Naive thymus-derived CD4-positive, alpha-beta T cell (primary cell): Measurements from ENCODE around the gene ABCA2. TPM values are rescaled to one million over a fixed set of nuclear protein-coding genes. Genes with fewer than 3 reads are reported as not detected.
A peak's percentile ranks its signal among the peaks of the same experiment; 100 is the strongest.

Experiments used
- ATAC-seq: fragments of 150-1000 bp; cut with Tn5 transposase; 2 replicates; pipeline ENCODE4 v1.10.0; 2021; ENCODE audit warnings: mild to moderate bottlenecking, moderate library complexity
- CTCF ChIA-PET: fragments of 350-600 bp; sonication (Branson Sonifier 250); formaldehyde crosslinking; loops from one replicate; lab custom pipeline; 2021; ENCODE audit warnings: antibody characterized with exemption; lab: Charles Lee
- POLR2A ChIA-PET: fragments of 350-600 bp; sonication (Branson Sonifier 250); formaldehyde crosslinking; loops from one replicate; lab custom pipeline; 2021; ENCODE audit warnings: antibody characterized with exemption, inconsistent platforms; lab: Charles Lee
- DNase-seq, 9 donors: peaks; one replicate each; pipeline versions ENCODE4 v3.0.0 to v3.0.0-alpha.2; 2020 to 2022; ENCODE audit warnings: mixed read lengths in 1 of 9
- H3K27ac ChIP-seq: one replicate; pipeline ENCODE4 v1.7.0; 2013; ENCODE audit warnings: mild to moderate bottlenecking, low read depth, low read length, moderate library complexity
- H3K27me3 ChIP-seq, 2 donors: one replicate each; pipeline ENCODE4 v1.7.0; 2013; ENCODE audit warnings: low read length in 2 of 2, mild to moderate bottlenecking in 2 of 2, moderate library complexity in 2 of 2; ENCODE audit not compliant: control insufficient read depth in 2 of 2, insufficient read depth in 2 of 2
- H3K36me3 ChIP-seq, 3 experiments: 1 replicate in 2 of 3; 2 replicates in 1 of 3; pipeline ENCODE4 v1.7.0; 2013; ENCODE audit warnings: low read length in 3 of 3, mild to moderate bottlenecking in 3 of 3, moderate library complexity in 1 of 3; ENCODE audit not compliant: insufficient read depth in 3 of 3, control insufficient read depth in 2 of 3
- H3K4me1 ChIP-seq, 2 donors: one replicate each; pipeline ENCODE4 v1.7.0; 2013; ENCODE audit warnings: low read length in 2 of 2, mild to moderate bottlenecking in 2 of 2, moderate library complexity in 1 of 2; ENCODE audit not compliant: control insufficient read depth in 2 of 2, insufficient read depth in 2 of 2
- H3K4me3 ChIP-seq: 2 replicates; pipeline ENCODE4 v1.7.0; 2013; ENCODE audit warnings: mild to moderate bottlenecking, low read length
- H3K9me3 ChIP-seq, 3 experiments: 1 replicate in 2 of 3; 2 replicates in 1 of 3; pipeline ENCODE4 v1.7.0; 2013; ENCODE audit warnings: low read length in 3 of 3; ENCODE audit not compliant: control insufficient read depth in 2 of 3
- H3K27ac Mint-ChIP-seq, 9 donors: one replicate each; pipeline ENCODE4 v1.8.0; 2020 to 2022; ENCODE audit warnings: mixed read lengths in 9 of 9, mild to moderate bottlenecking in 8 of 9, moderate library complexity in 5 of 9, inconsistent platforms in 2 of 9
- H3K27me3 Mint-ChIP-seq, 5 donors: one replicate each; pipeline ENCODE4 v1.8.0; 2021 to 2022; ENCODE audit warnings: mixed read lengths in 5 of 5, mild to moderate bottlenecking in 1 of 5
- H3K36me3 Mint-ChIP-seq, 5 donors: one replicate each; pipeline ENCODE4 v1.8.0; 2020 to 2022; ENCODE audit warnings: mixed read lengths in 5 of 5, mild to moderate bottlenecking in 3 of 5, inconsistent platforms in 1 of 5
- H3K4me1 Mint-ChIP-seq, 7 donors: one replicate each; pipeline ENCODE4 v1.8.0; 2020 to 2022; ENCODE audit warnings: mixed read lengths in 7 of 7, mild to moderate bottlenecking in 3 of 7, inconsistent platforms in 1 of 7
- H3K4me3 Mint-ChIP-seq, 10 donors: one replicate each; pipeline ENCODE4 v1.8.0; 2020 to 2022; ENCODE audit warnings: mild to moderate bottlenecking in 10 of 10, mixed read lengths in 10 of 10, moderate library complexity in 6 of 10, inconsistent platforms in 2 of 10
- H3K9me3 Mint-ChIP-seq, 11 donors: one replicate each; pipeline ENCODE4 v1.8.0; 2020 to 2022; ENCODE audit warnings: mixed read lengths in 11 of 11, mild to moderate bottlenecking in 4 of 11, inconsistent platforms in 1 of 11, moderate library complexity in 1 of 11
- intact Hi-C, 2 donors: fragments of 100-400 bp; cut with micrococcal nuclease; formaldehyde crosslinking; loops; one replicate each; pipeline ENCODE4 v1.15.1; 2023
- polyA plus RNA-seq, 2 donors: library from polyadenylated mRNA; unstranded; fragments of 300-500 nt; fragmentation: Illumina TruSeq; gene quantifications; one replicate each; pipeline ENCODE4 v1.2.3, GENCODE V29; 2021
- total RNA-seq, 6 experiments: library from RNA in 5 of 6; stranded (reverse) in 5 of 6; gene quantifications; 1 replicate in 5 of 6; 2 replicates in 1 of 6; pipeline ENCODE4 v1.2.3 and lab custom pipeline; 2021 to 2026

ABCA2 gene
- total and polyA plus RNA-seq, 7 experiments from 2014 or later: 1.8 to 112 (median 25.1) TPM

DNA sequence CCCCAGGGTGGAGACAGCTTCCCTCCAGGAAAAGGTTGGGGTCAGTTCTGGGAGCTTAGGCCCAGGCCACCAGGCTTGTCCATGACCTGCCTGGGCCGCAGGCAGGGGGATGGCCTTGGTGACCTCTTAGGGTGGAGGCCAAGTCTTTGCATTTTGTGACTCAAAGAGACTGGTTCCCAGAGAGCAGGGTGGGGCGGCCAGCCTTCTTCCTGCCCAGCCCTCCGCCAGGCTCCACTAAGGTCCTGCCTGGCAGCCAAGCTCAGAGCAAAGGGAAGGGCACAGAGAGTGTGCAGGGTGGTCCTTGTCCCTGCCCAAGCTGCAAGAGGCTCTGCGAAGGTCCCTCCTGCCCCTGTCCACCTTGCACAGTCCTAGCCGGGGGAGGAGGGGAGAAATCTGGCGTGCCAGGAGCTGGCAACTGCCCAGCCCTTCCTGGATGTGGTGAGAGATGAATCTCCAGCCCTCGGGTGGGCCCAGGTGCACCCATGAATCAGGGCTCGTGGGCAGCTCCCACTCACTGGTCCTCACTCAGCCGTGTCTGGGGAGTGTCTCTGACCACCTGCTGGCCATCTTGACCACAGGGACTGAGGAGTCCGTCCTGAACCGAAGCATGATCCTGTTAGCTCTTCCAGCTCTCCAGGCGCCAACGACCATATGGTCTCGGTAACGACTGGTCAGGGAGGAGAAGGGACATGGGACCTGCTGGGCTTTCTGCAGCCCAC, 53.1 kb downstream of the ABCA2 start:
- H3K36me3 ChIP-seq: no peaks in the 10 kb centered on the region
- H3K27ac Mint-ChIP-seq: peak overlapping the region in 1 of 9 donors; percentile 45
- intact Hi-C loops: no loop called here
- no peak for ATAC-seq
- peaks cover 0 to 4% (median 0%) of the 10 kb centered on the region in 5 donors for H3K27me3 Mint-ChIP-seq
- peaks cover 0 to 19% (median 7%) of the 10 kb centered on the region in 7 donors for H3K4me1 Mint-ChIP-seq
- peak overlapping the region in 4 of 10 donors; percentile 9 to 55 (median 42) for H3K4me3 Mint-ChIP-seq
- H3K9me3 Mint-ChIP-seq: no peaks in the 10 kb centered on the region
- no peak overlapping the region for H3K27ac ChIP-seq
- no peaks in the 10 kb centered on the region for H3K36me3 Mint-ChIP-seq
- peaks cover 13 to 23% of the 10 kb centered on the region in 2 donors for H3K4me1 ChIP-seq
- DNase-seq: no peak
- H3K27me3 ChIP-seq: no peaks in the 10 kb centered on the region
- H3K9me3 ChIP-seq: no peaks in the 10 kb centered on the region
- CTCF ChIA-PET: interaction anchor here (0.7 kb wide), 1 partner anchor 55 kb away, joined by 3 read pairs; no protein-coding TSS in a partner anchor
- H3K4me3 ChIP-seq: peak overlapping the region; percentile 33
- POLR2A ChIA-PET: interaction anchor here (1.4 kb wide), 1 partner anchor 18 kb away, joined by 6 read pairs; the partner anchor contains the start of gene PAXX

DNA sequence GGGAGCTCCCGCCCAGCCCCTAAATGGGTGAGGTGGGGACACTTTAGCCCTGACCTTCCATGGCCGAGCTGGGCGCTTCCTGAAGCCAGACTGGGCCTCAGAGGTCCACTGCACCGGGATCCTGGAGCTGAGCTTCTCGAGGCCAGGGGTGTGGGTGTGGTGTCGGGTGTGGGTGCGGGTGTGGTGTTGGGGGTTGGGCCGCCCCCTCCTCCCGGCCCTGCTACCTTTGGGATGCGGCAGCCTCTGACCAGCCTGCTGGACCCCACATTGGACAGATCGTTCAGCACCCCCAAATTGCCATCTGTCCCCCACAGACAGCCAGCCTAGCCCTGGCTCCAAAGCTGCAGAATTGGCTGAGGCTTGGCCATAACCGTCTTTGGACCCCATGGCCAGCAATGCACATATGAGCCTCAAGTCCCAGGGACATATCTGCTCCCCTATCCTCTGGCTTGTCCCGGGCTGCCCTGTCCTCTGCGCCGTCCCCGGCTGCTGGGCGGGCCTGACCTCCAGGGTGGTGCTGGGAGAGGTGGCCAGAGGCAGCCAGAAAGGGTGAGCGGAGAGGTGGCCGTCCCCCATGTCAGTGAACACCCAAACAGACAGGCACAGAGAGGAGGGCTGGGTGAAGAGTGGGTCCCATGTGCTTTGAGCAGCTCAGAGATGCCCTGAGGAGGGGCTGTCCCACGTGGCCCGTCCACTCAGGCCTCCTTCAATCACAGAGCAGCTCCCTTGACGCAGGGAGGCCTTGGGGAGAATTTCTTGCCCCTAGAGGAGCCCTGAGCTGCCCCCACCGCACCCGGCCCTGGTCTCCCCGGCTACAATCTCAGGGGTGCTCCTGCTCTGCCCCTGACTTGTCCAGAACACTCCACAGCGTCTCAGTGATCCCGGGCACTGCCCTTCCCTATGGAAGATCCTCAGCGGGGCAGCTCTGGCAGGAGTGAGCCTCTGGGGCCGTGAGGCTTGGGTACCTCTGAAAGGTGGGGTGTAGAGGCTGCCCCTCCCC, 54.1 kb downstream of the ABCA2 start:
- POLR2A ChIA-PET: interaction anchor here (0.8 to 1.4 kb wide), 3 partner anchors 9 to 19 kb away, joined by 3 to 6 read pairs (median 3); partner anchors contain the start of gene PAXX
- CTCF ChIA-PET: interaction anchor here (0.7 kb wide), 1 partner anchor 56 kb away, joined by 3 read pairs; no protein-coding TSS in a partner anchor
- intact Hi-C loops: no loop called here
- peaks cover 0 to 19% (median 7%) of the 10 kb centered on the region in 7 donors for H3K4me1 Mint-ChIP-seq
- Histone ChIP-seq H3K36me3 (no peaks in the 10 kb centered on the region), H3K9me3 (no peaks in the 10 kb centered on the region), H3K27ac (no peak overlapping the region), H3K27me3 (no peaks in the 10 kb centered on the region), H3K4me1 (peaks cover 13 to 23% of the 10 kb centered on the region in 2 donors), H3K4me3 (no peak overlapping the region)
- no peak for ATAC-seq
- H3K27ac Mint-ChIP-seq: no peak overlapping the region
- no peak for DNase-seq
- H3K36me3 Mint-ChIP-seq: no peaks in the 10 kb centered on the region
- H3K9me3 Mint-ChIP-seq: no peaks in the 10 kb centered on the region
- H3K27me3 Mint-ChIP-seq: peaks cover 0 to 4% (median 0%) of the 10 kb centered on the region in 5 donors
- no peak overlapping the region for H3K4me3 Mint-ChIP-seq

DNA sequence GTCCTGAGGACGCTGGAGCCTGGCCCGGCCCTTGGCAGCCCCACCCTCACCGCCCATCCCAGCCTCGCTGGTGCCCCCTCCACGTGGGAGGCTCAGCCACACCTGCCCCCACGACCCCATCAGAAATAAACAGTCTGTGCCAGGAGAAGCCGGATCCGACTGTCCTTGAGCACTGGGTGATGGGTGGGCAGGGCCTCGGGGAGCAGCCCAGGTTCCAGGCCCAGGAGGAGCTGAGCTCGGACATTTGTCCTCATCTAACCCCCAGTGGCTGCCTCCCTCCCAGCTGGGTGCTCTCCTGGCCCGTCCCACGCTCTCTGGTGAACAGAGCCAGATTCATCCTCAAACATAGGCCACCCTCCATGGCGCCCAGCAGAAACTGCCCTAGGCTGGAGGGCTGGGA, 55.3 kb downstream of the ABCA2 start:
- Histone ChIP-seq H3K9me3 (no peaks in the 10 kb centered on the region), H3K27me3 (no peaks in the 10 kb centered on the region), H3K4me3 (no peak overlapping the region), H3K27ac (no peak overlapping the region), H3K36me3 (no peaks in the 10 kb centered on the region), H3K4me1 (peaks cover 13 to 23% of the 10 kb centered on the region in 2 donors)
- ChIA-PET CTCF (no interaction called here), POLR2A (interaction anchor here (1.0 kb wide), 1 partner anchor 11 kb away, joined by 3 read pairs; no protein-coding TSS in a partner anchor)
- H3K27me3 Mint-ChIP-seq: peaks cover 0 to 4% (median 0%) of the 10 kb centered on the region in 5 donors
- no peaks in the 10 kb centered on the region for H3K36me3 Mint-ChIP-seq
- H3K4me3 Mint-ChIP-seq: no peak overlapping the region
- H3K27ac Mint-ChIP-seq: no peak overlapping the region
- intact Hi-C loops: no loop called here
- no peaks in the 10 kb centered on the region for H3K9me3 Mint-ChIP-seq
- peaks cover 0 to 19% (median 7%) of the 10 kb centered on the region in 7 donors for H3K4me1 Mint-ChIP-seq
- ATAC-seq: no peak
- no peak for DNase-seq

DNA sequence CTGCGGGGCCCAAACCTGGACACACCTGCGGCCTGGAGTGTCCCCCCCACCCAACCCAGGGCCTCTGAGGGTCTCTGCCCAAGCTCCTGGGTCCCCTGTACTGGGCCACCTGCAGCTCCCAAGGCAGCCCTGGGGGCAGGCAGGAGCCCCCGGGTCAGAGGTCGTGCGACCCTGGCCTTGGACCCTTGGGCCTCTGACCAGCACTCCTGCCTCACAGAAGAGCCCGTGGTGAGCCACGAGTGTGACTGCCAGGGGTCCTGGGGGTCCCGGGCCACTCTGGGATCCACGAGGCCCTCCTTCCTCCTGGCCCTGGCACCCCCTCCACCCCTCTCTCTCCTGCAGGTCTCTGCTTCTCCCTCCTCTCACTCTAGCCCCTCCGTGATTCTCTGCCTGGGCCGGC, 55.7 kb downstream of the ABCA2 start:
- CTCF ChIA-PET: no interaction called here
- no peaks in the 10 kb centered on the region for H3K27me3 ChIP-seq
- Mint-ChIP-seq H3K9me3 (no peaks in the 10 kb centered on the region), H3K27me3 (peaks cover 0 to 4% (median 0%) of the 10 kb centered on the region in 5 donors), H3K36me3 (no peaks in the 10 kb centered on the region), H3K4me3 (no peak overlapping the region), H3K27ac (no peak overlapping the region), H3K4me1 (peaks cover 0 to 20% (median 7%) of the 10 kb centered on the region in 7 donors)
- H3K36me3 ChIP-seq: no peaks in the 10 kb centered on the region
- no peak for DNase-seq
- no peak overlapping the region for H3K4me3 ChIP-seq
- peaks cover 13 to 23% of the 10 kb centered on the region in 2 donors for H3K4me1 ChIP-seq
- POLR2A ChIA-PET: no interaction called here
- H3K9me3 ChIP-seq: no peaks in the 10 kb centered on the region
- intact Hi-C loops: no loop called here
- H3K27ac ChIP-seq: no peak overlapping the region
- no peak for ATAC-seq

DNA sequence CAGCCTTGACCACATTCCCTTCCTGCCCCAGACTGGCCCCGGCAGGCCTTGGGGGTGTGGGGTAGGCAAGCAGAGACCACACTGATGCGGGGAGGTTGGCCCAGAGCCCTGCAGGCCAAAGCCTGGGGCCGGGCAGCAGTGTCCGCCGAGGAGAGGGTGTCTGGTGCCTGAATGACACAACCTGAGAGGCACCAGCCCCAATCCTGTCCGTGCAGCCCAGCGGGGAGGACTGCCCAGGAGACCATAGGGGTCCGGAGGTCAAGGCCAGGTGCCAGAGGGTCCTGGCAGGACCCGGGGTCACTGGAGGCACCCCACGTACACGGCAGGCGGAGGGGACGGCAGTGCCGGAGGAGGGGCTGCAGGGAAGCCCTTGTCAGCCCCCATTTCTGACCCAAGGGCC, 56.3 kb downstream of the ABCA2 start:
- CTCF ChIA-PET: no interaction called here
- no peaks in the 10 kb centered on the region for H3K36me3 ChIP-seq
- Mint-ChIP-seq H3K9me3 (no peaks in the 10 kb centered on the region), H3K4me3 (no peak overlapping the region), H3K4me1 (peaks cover 0 to 23% (median 7%) of the 10 kb centered on the region in 7 donors), H3K27me3 (peaks cover 0 to 4% (median 0%) of the 10 kb centered on the region in 5 donors), H3K36me3 (no peaks in the 10 kb centered on the region), H3K27ac (no peak overlapping the region)
- POLR2A ChIA-PET: no interaction called here
- H3K9me3 ChIP-seq: no peaks in the 10 kb centered on the region
- H3K27me3 ChIP-seq: no peaks in the 10 kb centered on the region
- H3K4me3 ChIP-seq: no peak overlapping the region
- ATAC-seq (no peak), DNase-seq (no peak)
- H3K4me1 ChIP-seq: peaks cover 13 to 23% of the 10 kb centered on the region in 2 donors
- H3K27ac ChIP-seq: no peak overlapping the region
- intact Hi-C loops: no loop called here

DNA sequence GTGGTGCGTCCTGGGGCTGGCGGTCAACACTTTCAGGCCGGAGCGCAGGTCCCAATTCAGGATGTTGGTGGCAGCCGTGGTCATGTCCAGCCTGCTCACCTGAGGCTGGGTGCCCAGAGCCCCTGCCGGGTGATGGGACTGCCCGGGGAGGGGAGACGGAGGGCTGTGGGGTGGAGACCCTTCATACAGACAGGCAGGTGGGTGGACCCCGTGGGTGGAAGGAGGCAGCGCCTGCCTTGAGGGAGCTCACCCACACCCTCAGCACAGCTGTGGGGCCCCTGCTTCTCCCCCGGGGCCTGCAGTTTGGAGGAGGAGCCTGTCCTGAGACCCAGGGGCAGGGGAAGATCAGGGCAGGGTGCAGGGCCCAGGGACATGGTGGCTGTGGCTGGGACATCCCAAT, 57.7 kb downstream of the ABCA2 start:
- no peaks in the 10 kb centered on the region for H3K36me3 Mint-ChIP-seq
- Histone ChIP-seq H3K4me1 (peaks cover 15 to 26% of the 10 kb centered on the region in 2 donors), H3K4me3 (no peak overlapping the region), H3K27ac (no peak overlapping the region), H3K27me3 (no peaks in the 10 kb centered on the region), H3K9me3 (no peaks in the 10 kb centered on the region), H3K36me3 (no peaks in the 10 kb centered on the region)
- H3K27ac Mint-ChIP-seq: no peak overlapping the region
- ChIA-PET POLR2A (interaction anchor here (0.5 kb wide), 1 partner anchor 18 kb away, joined by 3 read pairs; no protein-coding TSS in a partner anchor), CTCF (interaction anchor here (0.9 kb wide), 1 partner anchor 195 kb away, joined by 4 read pairs; no protein-coding TSS in a partner anchor)
- intact Hi-C loops: no loop called here
- H3K4me1 Mint-ChIP-seq: peaks cover 0 to 22% (median 14%) of the 10 kb centered on the region in 7 donors
- H3K9me3 Mint-ChIP-seq: no peaks in the 10 kb centered on the region
- no peak overlapping the region for H3K4me3 Mint-ChIP-seq
- H3K27me3 Mint-ChIP-seq: peaks cover 0 to 6% (median 0%) of the 10 kb centered on the region in 5 donors
- DNase-seq (no peak), ATAC-seq (no peak)
